NB4 (cell line): ENCODE data around the gene EFCAB14.

Source experiments
- CTCF ChIP-seq: IDR thresholded peaks from one replicate; pipeline ENCODE4 v1.5.1; 2012; ENCODE audit warnings: low read depth, low read length
- POLR2A ChIP-seq: IDR thresholded peaks from 2 replicates; pipeline ENCODE4 v1.6.1; 2011; ENCODE audit warnings: mild to moderate bottlenecking; ENCODE audit not compliant: insufficient read length; ENCODE audit errors: extremely low read depth
- TF ChIP-seq, protein P1 (sequence below): IDR thresholded peaks from 2 replicates; pipeline ENCODE4 v1.6.1; 2011; ENCODE audit warnings: low read depth, low read length

DNA sequence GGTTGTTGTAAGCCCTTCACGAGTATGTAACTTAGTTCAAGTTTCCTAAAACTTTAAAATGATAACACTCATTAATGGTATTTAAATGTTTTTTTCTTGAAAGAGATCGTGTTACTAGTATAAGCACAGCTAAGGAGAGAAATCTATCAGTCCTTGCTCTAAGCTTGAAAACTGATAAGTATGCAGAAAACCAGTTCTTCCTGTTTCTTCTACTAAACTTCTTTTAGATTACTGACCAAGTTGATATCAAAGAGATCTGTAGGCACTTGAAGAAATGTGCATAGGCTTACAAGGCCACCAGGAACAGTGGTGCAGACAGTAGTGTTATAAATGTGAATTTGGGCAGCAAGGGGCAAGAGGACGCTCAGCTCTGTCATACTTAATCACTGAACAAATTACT is 3.9 kb downstream of the EFCAB14 start:
- no peak for TF ChIP-seq CTCF
- TF ChIP-seq POLR2A: no peak
- TF ChIP-seq, protein P1, sequence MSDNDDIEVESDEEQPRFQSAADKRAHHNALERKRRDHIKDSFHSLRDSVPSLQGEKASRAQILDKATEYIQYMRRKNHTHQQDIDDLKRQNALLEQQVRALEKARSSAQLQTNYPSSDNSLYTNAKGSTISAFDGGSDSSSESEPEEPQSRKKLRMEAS: no peak
